GM19455 (cell line): ENCODE data around the gene BAG2.
A peak's percentile ranks its signal among the peaks of the same experiment; 100 is the strongest.

ENCODE experiments used
- ATAC-seq: cut with Tn5 transposase; IDR thresholded peaks from one replicate; pipeline ENCODE4 v1.9.1; 2021; ENCODE audit not compliant: unreplicated experiment

The BAG2 gene

GRCh38 chr6:57172136-57173055, at the start of gene BAG2:
BAG2 (plus strand) TSS chr6:57172326; CDS start chr6:57172698, 372 bp downstream.
- peak; percentile 90 for ATAC-seq

GRCh38 chr6:57123111-57123510, 49.0 kb upstream of the BAG2 start:
- ATAC-seq, result no peak

GRCh38 chr6:57127763-57128162, 44.4 kb upstream of the BAG2 start:
- ATAC-seq, result no peak

GRCh38 chr6:57130661-57131177, 41.4 kb upstream of the BAG2 start:
- ATAC-seq, result no peak

GRCh38 chr6:57134954-57135353, 37.2 kb upstream of the BAG2 start:
- ATAC-seq, result no peak

GRCh38 chr6:57135885-57136284, 36.2 kb upstream of the BAG2 start:
- ATAC-seq, result no peak

- ATAC-seq, result no peak
Measured at GRCh38 chr6:57137350-57137749, 34.8 kb upstream of the BAG2 start.

GRCh38 chr6:57138026-57138425, 34.1 kb upstream of the BAG2 start:
- no peak for ATAC-seq

GRCh38 chr6:57141451-57142177, 30.5 kb upstream of the BAG2 start:
- no peak for ATAC-seq

GRCh38 chr6:57142178-57142525, 30.0 kb upstream of the BAG2 start:
- ATAC-seq, result no peak

- no peak for ATAC-seq
Measured at GRCh38 chr6:57143690-57144089, 28.4 kb upstream of the BAG2 start.

GRCh38 chr6:57147401-57147800, 24.7 kb upstream of the BAG2 start:
- no peak for ATAC-seq

- no peak for ATAC-seq
Measured at GRCh38 chr6:57147955-57148858, 23.9 kb upstream of the BAG2 start.

GRCh38 chr6:57158658-57159057, 13.5 kb upstream of the BAG2 start:
- ATAC-seq, result no peak

- no peak for ATAC-seq
Measured at GRCh38 chr6:57159127-57159526, 13.0 kb upstream of the BAG2 start.

GRCh38 chr6:57162028-57162427, 10.1 kb upstream of the BAG2 start:
- no peak for ATAC-seq

- no peak for ATAC-seq
Measured at GRCh38 chr6:57162516-57162915, 9.6 kb upstream of the BAG2 start.

GRCh38 chr6:57163956-57164355, 8.2 kb upstream of the BAG2 start:
- ATAC-seq, result no peak

- ATAC-seq, result no peak
Measured at GRCh38 chr6:57165080-57165479, 7.0 kb upstream of the BAG2 start.

- no peak for ATAC-seq
Measured at GRCh38 chr6:57173056-57173885, 1.1 kb downstream of the BAG2 start.
